Stomach (tissue), 9 donors: ENCODE results near the gene KCNIP4. TPM values are rescaled to one million over a fixed set of nuclear protein-coding genes. Genes with fewer than 3 reads are reported as not detected.

Source experiments
- DNase-seq, 2 donors: peaks; one replicate each; pipeline versions ENCODE4 v3.0.0 to v3.0.0-alpha.2; 2013 to 2019
- H3K27ac ChIP-seq, 5 donors: fragments of 200-600 bp in 4 of 5; sonication (generic) in 4 of 5; one replicate each; pipeline ENCODE4 v1.5.1; 2013 to 2019; ENCODE audit warnings: mild to moderate bottlenecking in 1 of 5, moderate library complexity in 1 of 5
- H3K27me3 ChIP-seq, 3 donors: fragments of 200-600 bp; sonication (generic); one replicate each; pipeline ENCODE4 v1.5.1; 2017 to 2019; ENCODE audit warnings: mixed run types in 1 of 3
- H3K36me3 ChIP-seq, 4 donors: fragments of 200-600 bp; sonication (generic); 1 replicate in 3 of 4; 2 replicates in 1 of 4; pipeline ENCODE4 v1.5.1; 2016 to 2019
- H3K4me1 ChIP-seq, 4 donors: fragments of 200-600 bp; sonication (generic); one replicate each; pipeline ENCODE4 v1.5.1; 2016 to 2019
- H3K4me3 ChIP-seq, 4 donors: fragments of 200-600 bp; sonication (generic) in 3 of 4; one replicate each; pipeline ENCODE4 v1.5.1; 2016 to 2019; ENCODE audit warnings: mild to moderate bottlenecking in 1 of 4
- H3K9me3 ChIP-seq, 4 donors: fragments of 200-600 bp; sonication (generic); one replicate each; pipeline ENCODE4 v1.5.1; 2016 to 2019
- EP300 ChIP-seq: sonication (generic); formaldehyde crosslinking; IDR thresholded peaks from one replicate; pipeline ENCODE4 v1.6.1; 2017; ENCODE audit warnings: antibody characterized with exemption
- POLR2A ChIP-seq, 4 donors: fragments of 450-650 bp; IDR thresholded peaks; one replicate each; pipeline ENCODE4 v1.6.1; 2016; ENCODE audit warnings: antibody characterized with exemption in 4 of 4, control low read depth in 2 of 4, mild to moderate bottlenecking in 1 of 4, moderate library complexity in 1 of 4
- POLR2AphosphoS5 ChIP-seq, 3 donors: sonication (generic); formaldehyde crosslinking; IDR thresholded peaks; one replicate each; pipeline ENCODE4 v1.6.1; 2016; ENCODE audit warnings: antibody characterized with exemption in 3 of 3
- WGBS, 5 donors: extraction: QIAGEN DNeasy Blood & Tissue Kit in 3 of 5; methylation state at CpG; one replicate each; pipeline versions ENCODE4 v1.1.5 to v1.1.7; 2013 to 2018; 5-methylcytosine and 5-hydroxymethylcytosine counted together
- intact Hi-C: fragments of 100-400 bp; cut with DNase I; formaldehyde crosslinking; loops from one replicate; pipeline ENCODE4 v1.15.1; 2023; ENCODE audit warnings: low total_unique reads
- polyA plus RNA-seq, 3 donors: library from polyadenylated mRNA; stranded (reverse); fragments of 200-250 nt; gene quantifications; one replicate each; pipeline ENCODE4 v1.2.3, GENCODE V29; 2013
- total RNA-seq, 5 donors: library from RNA; depleted of rRNA; stranded (reverse); fragments of >200 nt; gene quantifications; one replicate each; pipeline versions ENCODE4 v1.1.0 to v1.2.3, GENCODE V29; 2014 to 2016
- TF ChIP-seq, protein P1 (sequence below), 7 experiments: fragments of 450-650 bp in 4 of 7; fragments of 200-600 bp in 3 of 7; sonication (generic) in 3 of 7; IDR thresholded peaks; one replicate each; pipeline ENCODE4 v1.5.1; 2016 to 2019; ENCODE audit warnings: antibody characterized with exemption in 7 of 7, control low read depth in 2 of 7, mild to moderate bottlenecking in 1 of 7
- donor health status: healthy with polysubstance abuse.
- donor health status: Bipolar disorder and iron deficiency.
- donor health status: healthy.

KCNIP4 gene
- total and polyA plus RNA-seq, 8 donors: 0.23 to 1.8 (median 1.3) TPM; not detected in 4

DNA sequence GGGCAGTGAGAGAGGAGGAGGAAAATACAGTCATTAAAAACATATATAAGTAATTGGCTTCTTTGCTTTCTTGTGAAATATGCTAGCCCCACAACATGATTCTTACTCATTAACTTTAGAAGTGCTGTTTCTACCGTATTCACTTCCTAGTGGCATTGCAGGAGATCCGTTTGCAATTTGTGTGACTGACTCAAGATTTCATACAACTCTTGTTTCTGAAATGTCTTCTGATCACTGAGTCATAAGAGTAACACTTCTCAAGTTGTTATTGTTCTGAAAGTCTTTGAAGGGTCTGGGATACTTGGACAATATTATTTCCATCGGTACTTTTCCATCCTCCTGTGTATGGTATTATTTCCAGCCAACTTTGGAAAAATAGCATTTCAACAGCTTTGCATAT lies 937.5 kb downstream of the KCNIP4 start:
- 81 to 88% (median 84%) methylated on average over 3 of the region's 3 CpGs for WGBS, 5 donors
- TF ChIP-seq, protein P1, sequence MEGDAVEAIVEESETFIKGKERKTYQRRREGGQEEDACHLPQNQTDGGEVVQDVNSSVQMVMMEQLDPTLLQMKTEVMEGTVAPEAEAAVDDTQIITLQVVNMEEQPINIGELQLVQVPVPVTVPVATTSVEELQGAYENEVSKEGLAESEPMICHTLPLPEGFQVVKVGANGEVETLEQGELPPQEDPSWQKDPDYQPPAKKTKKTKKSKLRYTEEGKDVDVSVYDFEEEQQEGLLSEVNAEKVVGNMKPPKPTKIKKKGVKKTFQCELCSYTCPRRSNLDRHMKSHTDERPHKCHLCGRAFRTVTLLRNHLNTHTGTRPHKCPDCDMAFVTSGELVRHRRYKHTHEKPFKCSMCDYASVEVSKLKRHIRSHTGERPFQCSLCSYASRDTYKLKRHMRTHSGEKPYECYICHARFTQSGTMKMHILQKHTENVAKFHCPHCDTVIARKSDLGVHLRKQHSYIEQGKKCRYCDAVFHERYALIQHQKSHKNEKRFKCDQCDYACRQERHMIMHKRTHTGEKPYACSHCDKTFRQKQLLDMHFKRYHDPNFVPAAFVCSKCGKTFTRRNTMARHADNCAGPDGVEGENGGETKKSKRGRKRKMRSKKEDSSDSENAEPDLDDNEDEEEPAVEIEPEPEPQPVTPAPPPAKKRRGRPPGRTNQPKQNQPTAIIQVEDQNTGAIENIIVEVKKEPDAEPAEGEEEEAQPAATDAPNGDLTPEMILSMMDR (IDR thresholded peaks at IDR 0.05): no peak
- TF ChIP-seq POLR2A (IDR thresholded peaks at IDR 0.05): no peak
- TF ChIP-seq EP300: no peak
- TF ChIP-seq POLR2AphosphoS5 (IDR thresholded peaks at IDR 0.05): no peak
- intact Hi-C loops: no loop called here
- no peaks in the 10 kb centered on the region for H3K4me1 ChIP-seq
- no peaks in the 10 kb centered on the region for H3K27me3 ChIP-seq
- no peaks in the 10 kb centered on the region for H3K9me3 ChIP-seq
- H3K4me3 ChIP-seq: no peak overlapping the region
- DNase-seq: no peak
- no peaks in the 10 kb centered on the region for H3K36me3 ChIP-seq
- no peak overlapping the region for H3K27ac ChIP-seq

DNA sequence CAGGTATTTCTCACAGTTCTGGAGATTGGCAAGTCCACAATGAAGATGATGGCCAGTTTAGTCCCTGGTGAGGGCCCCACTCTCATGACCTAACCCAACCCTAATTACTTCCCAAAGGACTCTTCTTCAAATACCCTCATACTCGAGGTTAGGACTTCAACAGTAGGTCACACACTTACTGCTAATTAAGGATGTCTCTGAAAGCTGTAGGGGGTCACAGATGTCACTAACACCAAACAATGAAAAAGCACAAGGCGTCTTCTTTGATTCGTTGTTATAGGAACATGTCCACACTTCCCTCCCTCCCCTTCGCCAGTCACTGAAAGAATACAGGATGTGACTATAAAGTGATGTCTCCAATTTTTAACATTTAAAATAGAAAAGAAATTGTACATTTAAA lies 938.6 kb downstream of the KCNIP4 start:
- no peaks in the 10 kb centered on the region for H3K4me1 ChIP-seq
- H3K4me3 ChIP-seq: no peak overlapping the region
- no peaks in the 10 kb centered on the region for H3K36me3 ChIP-seq
- no peaks in the 10 kb centered on the region for H3K27me3 ChIP-seq
- no peaks in the 10 kb centered on the region for H3K9me3 ChIP-seq
- intact Hi-C loops: no loop called here
- DNase-seq: no peak
- WGBS, 5 donors: 48 to 62% (median 55%) methylated on average over 4 of the region's 4 CpGs
- no peak overlapping the region for H3K27ac ChIP-seq
- TF ChIP-seq POLR2A (IDR thresholded peaks at IDR 0.05) (no peak), POLR2AphosphoS5 (IDR thresholded peaks at IDR 0.05) (no peak), EP300 (no peak)
- TF ChIP-seq, protein P1 (IDR thresholded peaks at IDR 0.05): no peak

DNA sequence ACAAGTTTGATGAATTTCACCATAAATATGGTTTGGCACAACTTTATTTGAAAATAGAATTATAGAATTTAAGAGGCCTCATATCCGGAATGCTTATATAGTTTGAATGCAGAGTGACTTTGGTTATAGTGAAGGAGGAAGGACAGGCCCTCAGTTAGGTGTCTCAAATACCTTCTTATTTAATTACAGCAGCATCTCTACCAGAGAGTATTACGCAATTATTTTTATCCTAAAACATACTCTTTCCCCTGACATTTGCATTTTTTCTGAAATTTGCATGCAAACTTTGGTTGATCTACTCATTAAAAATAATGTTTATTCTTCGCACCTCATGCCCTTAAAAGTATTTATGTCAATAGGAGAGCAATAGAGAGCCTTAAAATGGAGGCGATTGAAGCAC lies 942.9 kb downstream of the KCNIP4 start:
- no peaks in the 10 kb centered on the region for H3K27me3 ChIP-seq
- no peaks in the 10 kb centered on the region for H3K4me1 ChIP-seq
- TF ChIP-seq, protein P1 (IDR thresholded peaks at IDR 0.05): no peak
- TF ChIP-seq POLR2AphosphoS5 (IDR thresholded peaks at IDR 0.05) (no peak), POLR2A (IDR thresholded peaks at IDR 0.05) (no peak), EP300 (no peak)
- H3K9me3 ChIP-seq: no peaks in the 10 kb centered on the region
- H3K27ac ChIP-seq: no peak overlapping the region
- intact Hi-C loops: no loop called here
- no peak overlapping the region for H3K4me3 ChIP-seq
- no peaks in the 10 kb centered on the region for H3K36me3 ChIP-seq
- 85 to 96% (median 91%) methylated on average over 4 of the region's 4 CpGs for WGBS, 5 donors
- DNase-seq: no peak

DNA sequence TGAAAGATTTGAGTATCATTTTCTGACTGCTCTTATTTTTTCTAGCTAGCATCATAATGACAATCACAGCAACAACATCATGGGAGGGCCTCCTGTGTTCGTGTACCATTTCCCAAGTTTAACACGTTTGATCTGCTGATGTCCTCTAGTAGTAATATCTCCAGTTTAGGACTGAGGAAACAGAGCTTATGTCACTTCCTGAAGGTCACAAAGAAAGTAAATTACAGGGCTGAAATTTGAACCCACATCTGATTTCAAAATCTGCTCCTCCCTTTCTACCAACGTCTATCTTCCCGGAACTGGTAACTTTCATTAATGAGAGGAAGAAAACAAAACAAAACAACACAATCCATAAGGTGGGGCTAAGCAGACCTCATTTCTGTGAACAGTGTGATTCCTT lies 945.6 kb downstream of the KCNIP4 start:
- Histone ChIP-seq H3K4me1 (no peaks in the 10 kb centered on the region), H3K9me3 (no peaks in the 10 kb centered on the region), H3K4me3 (no peak overlapping the region), H3K36me3 (no peaks in the 10 kb centered on the region), H3K27ac (no peak overlapping the region), H3K27me3 (no peaks in the 10 kb centered on the region)
- intact Hi-C loops: no loop called here
- DNase-seq: no peak
- TF ChIP-seq EP300 (no peak), POLR2AphosphoS5 (IDR thresholded peaks at IDR 0.05) (no peak), POLR2A (IDR thresholded peaks at IDR 0.05) (no peak)
- TF ChIP-seq, protein P1 (IDR thresholded peaks at IDR 0.05): no peak
- 30 to 52% (median 42%) methylated on average over 4 of the region's 4 CpGs for WGBS, 5 donors
